Measurements from ENCODE around the gene FUT1. TPM values are rescaled to one million over a fixed set of nuclear protein-coding genes. Genes with fewer than 3 reads are reported as not detected.

Gene FUT1
- total RNA-seq, 4 donors from 2014 or later, result 0.54 to 3.5 (median 2.6) TPM

GRCh38 chr19:48755787-48756186, 3.3 kb upstream of the FUT1 start:
- TF ChIP-seq EP300 (IDR thresholded peaks at IDR 0.05), result no peak
- no peak for TF ChIP-seq POLR2AphosphoS5 (IDR thresholded peaks at IDR 0.05)
- TF ChIP-seq POLR2A (IDR thresholded peaks at IDR 0.05), result no peak
- TF ChIP-seq CTCF (IDR thresholded peaks at IDR 0.05), result no peak

GRCh38 chr19:48755084-48755641, 2.7 kb upstream of the FUT1 start, which contains the start of gene FGF21:
Gene FGF21, plus strand, starts transcription at chr19:48755524. Its CDS starts 713 bp downstream, at chr19:48756237.
- Histone ChIP-seq H3K27ac (no peak within 1 kb of the TSS), H3K9me3 (no peaks in the 10 kb centered on the region), H3K4me1 (peaks cover 0 to 22% (median 10%) of the 10 kb centered on the region in 3 donors), H3K36me3 (no peaks in the 10 kb centered on the region), H3K4me3 (no peak within 1 kb of the TSS), H3K27me3 (peaks cover 38% of the 10 kb centered on the region)
- no peak for TF ChIP-seq EP300 (IDR thresholded peaks at IDR 0.05)
- TF ChIP-seq POLR2A (IDR thresholded peaks at IDR 0.05), result no peak
- no peak for TF ChIP-seq CTCF (IDR thresholded peaks at IDR 0.05)
- TF ChIP-seq POLR2AphosphoS5 (IDR thresholded peaks at IDR 0.05), result no peak
- no peak for ATAC-seq
- 83 to 95% methylated on average over 3 to 4 of the region's 4 CpGs for WGBS, 2 donors (ENCODE audit: low coverage in 1 of 2)

More at GRCh38 chr19:48755787-48756186, 3.3 kb upstream of the FUT1 start:
- Histone ChIP-seq H3K4me3 (no peak overlapping the region), H3K9me3 (no peaks in the 10 kb centered on the region), H3K27ac (no peak overlapping the region), H3K36me3 (no peaks in the 10 kb centered on the region), H3K4me1 (peaks cover 0 to 22% (median 10%) of the 10 kb centered on the region in 3 donors), H3K27me3 (peaks cover 37% of the 10 kb centered on the region)
- 100% methylated on average over 4 of the region's 5 CpGs; no CpG with 5 or more reads in 1 of the 2 donors for WGBS, 2 donors (ENCODE audit: low coverage in 1 of 2)
- ATAC-seq, result no peak

GRCh38 chr19:48751845-48752495, 471 bp downstream of the FUT1 start:
- peaks cover 67% of the 10 kb centered on the region for H3K27me3 ChIP-seq
- TF ChIP-seq CTCF (IDR thresholded peaks at IDR 0.05) (no peak), EP300 (IDR thresholded peaks at IDR 0.05) (no peak), POLR2AphosphoS5 (IDR thresholded peaks at IDR 0.05) (no peak), POLR2A (IDR thresholded peaks at IDR 0.05) (no peak)
- no peaks in the 10 kb centered on the region for H3K9me3 ChIP-seq
- no peaks in the 10 kb centered on the region for H3K36me3 ChIP-seq
- WGBS, 2 donors (ENCODE audit: low coverage in 1 of 2), result 20 to 24% methylated on average over 10 to 14 of the region's 20 CpGs
- peak overlapping the region; percentile 5 to 47 for H3K4me3 ChIP-seq
- no peak for ATAC-seq
- peaks cover 0 to 28% (median 10%) of the 10 kb centered on the region in 3 donors for H3K4me1 ChIP-seq
- H3K27ac ChIP-seq, result peak overlapping the region in 3 of 4 donors; percentile 20 to 66 (median 33)

- Histone ChIP-seq H3K4me1 (peaks cover 0 to 33% (median 10%) of the 10 kb centered on the region in 3 donors), H3K4me3 (peak overlapping the region in 1 of 2 donors; percentile 47), H3K27ac (no peak overlapping the region), H3K27me3 (peaks cover 77% of the 10 kb centered on the region), H3K36me3 (no peaks in the 10 kb centered on the region), H3K9me3 (no peaks in the 10 kb centered on the region)
- ATAC-seq, result no peak
- 57 to 69% methylated on average over 5 to 6 of the region's 29 CpGs for WGBS, 2 donors (ENCODE audit: low coverage in 1 of 2)
- TF ChIP-seq POLR2A (IDR thresholded peaks at IDR 0.05) (no peak), CTCF (IDR thresholded peaks at IDR 0.05) (no peak), POLR2AphosphoS5 (IDR thresholded peaks at IDR 0.05) (no peak), EP300 (IDR thresholded peaks at IDR 0.05) (no peak)
These were observed 1.5 kb downstream of the FUT1 start for GRCh38 chr19:48750771-48751504.

All from gastroesophageal sphincter (tissue), 4 donors.